Measurements from ENCODE around the gene GSX1.

DNA sequence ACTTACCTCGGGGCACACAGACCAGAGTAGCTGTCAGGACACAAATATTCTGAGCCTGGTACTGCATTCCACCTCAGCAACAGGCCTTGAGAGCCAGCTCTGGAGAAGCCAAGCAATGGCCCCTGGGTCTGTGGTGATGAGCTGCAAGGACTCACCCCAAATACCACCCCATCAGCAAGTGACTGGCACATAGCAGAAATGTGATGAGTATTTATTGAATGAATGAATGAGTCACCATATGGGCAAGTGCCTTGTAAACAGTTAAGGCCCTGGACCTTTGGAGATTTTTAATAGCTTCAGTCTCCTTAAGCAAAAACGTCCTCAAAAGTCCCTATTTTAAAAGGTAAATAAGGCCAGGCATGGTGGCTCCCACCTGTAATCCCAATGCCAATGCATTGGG is 18.2 kb downstream of the GSX1 start:
- TF ChIP-seq, protein P1, sequence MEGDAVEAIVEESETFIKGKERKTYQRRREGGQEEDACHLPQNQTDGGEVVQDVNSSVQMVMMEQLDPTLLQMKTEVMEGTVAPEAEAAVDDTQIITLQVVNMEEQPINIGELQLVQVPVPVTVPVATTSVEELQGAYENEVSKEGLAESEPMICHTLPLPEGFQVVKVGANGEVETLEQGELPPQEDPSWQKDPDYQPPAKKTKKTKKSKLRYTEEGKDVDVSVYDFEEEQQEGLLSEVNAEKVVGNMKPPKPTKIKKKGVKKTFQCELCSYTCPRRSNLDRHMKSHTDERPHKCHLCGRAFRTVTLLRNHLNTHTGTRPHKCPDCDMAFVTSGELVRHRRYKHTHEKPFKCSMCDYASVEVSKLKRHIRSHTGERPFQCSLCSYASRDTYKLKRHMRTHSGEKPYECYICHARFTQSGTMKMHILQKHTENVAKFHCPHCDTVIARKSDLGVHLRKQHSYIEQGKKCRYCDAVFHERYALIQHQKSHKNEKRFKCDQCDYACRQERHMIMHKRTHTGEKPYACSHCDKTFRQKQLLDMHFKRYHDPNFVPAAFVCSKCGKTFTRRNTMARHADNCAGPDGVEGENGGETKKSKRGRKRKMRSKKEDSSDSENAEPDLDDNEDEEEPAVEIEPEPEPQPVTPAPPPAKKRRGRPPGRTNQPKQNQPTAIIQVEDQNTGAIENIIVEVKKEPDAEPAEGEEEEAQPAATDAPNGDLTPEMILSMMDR (IDR thresholded peaks at IDR 0.05) = no peak
- TF ChIP-seq POLR2A (IDR thresholded peaks at IDR 0.05) = no peak

Data from right lobe of liver (tissue), 4 donors.